Caco-2 (cell line): Measurements from ENCODE around the gene GABRG3. TPM values are rescaled to one million over a fixed set of nuclear protein-coding genes. Genes with fewer than 3 reads are reported as not detected.

Source experiments
- BruUV-seq: library from RNA; stranded (reverse); fragments of 400-500 nt; replicated peaks from 2 replicates; lab custom pipeline; 2021; lab: Mats Ljungman, UMichigan
- CTCF ChIA-PET: fragments of 300-600 bp; sonication (Branson Sonifier 250); formaldehyde crosslinking; loops from one replicate; lab custom pipeline; 2022; ENCODE audit warnings: antibody characterized with exemption; lab: Charles Lee
- POLR2A ChIA-PET: fragments of 300-600 bp; sonication (Branson Sonifier 250); formaldehyde crosslinking; loops from one replicate; lab custom pipeline; 2022; ENCODE audit warnings: antibody characterized with exemption; lab: Charles Lee
- DNase-seq, 2 experiments: peaks; one replicate each; pipeline versions ENCODE4 v3.0.0 to v3.0.0-alpha.2; 2020 to 2022
- H3K27me3 ChIP-seq: replicated peaks from 2 replicates; pipeline ENCODE4 v1.6.0; 2011; ENCODE audit warnings: low read length; ENCODE audit not compliant: control insufficient read depth, insufficient read depth
- H3K36me3 ChIP-seq: 2 replicates; pipeline ENCODE4 v1.5.1; 2011; ENCODE audit warnings: low read length; ENCODE audit not compliant: control insufficient read depth, insufficient read depth
- H3K4me1 ChIP-seq: fragments of 250-450 bp; sonication (Bioruptor Pico); 2 replicates; pipeline ENCODE4 v1.5.1; 2020; ENCODE audit warnings: mild to moderate bottlenecking
- H3K4me3 ChIP-seq: 2 replicates; pipeline ENCODE4 v1.5.1; 2011; ENCODE audit warnings: low read depth, mild to moderate bottlenecking, control low read depth, low read length
- H3K9me3 ChIP-seq: fragments of 250-450 bp; sonication (Bioruptor Pico); 2 replicates; pipeline ENCODE4 v1.5.1; 2020; ENCODE audit warnings: mild to moderate bottlenecking, moderate library complexity
- H3K27ac Mint-ChIP-seq: one replicate; pipeline ENCODE4 v1.8.0; 2022; ENCODE audit warnings: mixed read lengths; ENCODE audit not compliant: unreplicated experiment
- H3K27me3 Mint-ChIP-seq: one replicate; pipeline ENCODE4 v1.8.0; 2022; ENCODE audit warnings: mixed read lengths; ENCODE audit not compliant: insufficient read depth, unreplicated experiment
- H3K36me3 Mint-ChIP-seq: one replicate; pipeline ENCODE4 v1.8.0; 2022; ENCODE audit warnings: mild to moderate bottlenecking, mixed read lengths; ENCODE audit not compliant: insufficient read depth, unreplicated experiment
- H3K4me1 Mint-ChIP-seq: one replicate; pipeline ENCODE4 v1.8.0; 2022; ENCODE audit warnings: low read depth, mixed read lengths; ENCODE audit not compliant: unreplicated experiment
- H3K4me3 Mint-ChIP-seq: one replicate; pipeline ENCODE4 v1.8.0; 2022; ENCODE audit warnings: mild to moderate bottlenecking, moderate library complexity, mixed read lengths; ENCODE audit not compliant: unreplicated experiment
- H3K9me3 Mint-ChIP-seq: one replicate; pipeline ENCODE4 v1.8.0; 2022; ENCODE audit warnings: mixed read lengths; ENCODE audit not compliant: unreplicated experiment
- CTCF ChIP-seq, 2 experiments: fragments of 200-600 bp in 1 of 2; IDR thresholded peaks; 1 replicate in 1 of 2; 2 replicates in 1 of 2; pipeline versions ENCODE4 v1.5.1 to v1.8.0; 2011 to 2022; ENCODE audit warnings: antibody characterized with exemption in 1 of 2, control low read depth in 1 of 2, inconsistent platforms in 1 of 2, low read depth in 1 of 2, low read length in 1 of 2, mild to moderate bottlenecking in 1 of 2, moderate library complexity in 1 of 2; ENCODE audit not compliant: insufficient read depth in 1 of 2, severe bottlenecking in 1 of 2, unreplicated experiment in 1 of 2
- intact Hi-C: fragments of 100-400 bp; cut with micrococcal nuclease; formaldehyde crosslinking; loops from one replicate; pipeline ENCODE4 v1.10.0; 2022; ENCODE audit not compliant: unreplicated experiment
- total RNA-seq: library from RNA; stranded (reverse); gene quantifications from 2 replicates; pipeline ENCODE4 v1.2.3, GENCODE V29; 2022

Gene GABRG3
- total RNA-seq, 1 experiment from 2014 or later = not detected

GRCh38 chr15:27587810-27588209 is 616.8 kb downstream of the GABRG3 start:
- H3K4me3 Mint-ChIP-seq = no peak overlapping the region
- CTCF ChIA-PET = no interaction called here
- no peak overlapping the region for H3K4me3 ChIP-seq
- peaks cover 10% of the 10 kb centered on the region for H3K9me3 Mint-ChIP-seq
- H3K36me3 Mint-ChIP-seq = no peaks in the 10 kb centered on the region
- H3K27ac Mint-ChIP-seq = no peak overlapping the region
- H3K4me1 Mint-ChIP-seq = no peaks in the 10 kb centered on the region
- no TSS peak for BruUV-seq
- no peak for TF ChIP-seq CTCF (IDR thresholded peaks at IDR 0.05; ENCODE audit: insufficient read depth in 1 of 2, low read depth in 1 of 2, low read length in 1 of 2, severe bottlenecking in 1 of 2, unreplicated experiment in 1 of 2)
- H3K4me1 ChIP-seq = no peaks in the 10 kb centered on the region
- peaks cover 4% of the 10 kb centered on the region for H3K27me3 Mint-ChIP-seq
- H3K9me3 ChIP-seq = no peaks in the 10 kb centered on the region; the same call in 1 of the 2 replicates
- H3K36me3 ChIP-seq = no peaks in the 10 kb centered on the region
- POLR2A ChIA-PET = no interaction called here
- intact Hi-C loops = no loop called here
- peak; percentile 7 to 47 for DNase-seq
- no peaks in the 10 kb centered on the region for H3K27me3 ChIP-seq

- Mint-ChIP-seq H3K36me3 (no peaks in the 10 kb centered on the region), H3K9me3 (peaks cover 10% of the 10 kb centered on the region), H3K4me3 (no peak overlapping the region), H3K4me1 (no peaks in the 10 kb centered on the region), H3K27ac (no peak overlapping the region), H3K27me3 (peaks cover 4% of the 10 kb centered on the region)
- ChIA-PET CTCF (no interaction called here), POLR2A (no interaction called here)
- Histone ChIP-seq H3K36me3 (no peaks in the 10 kb centered on the region), H3K27me3 (no peaks in the 10 kb centered on the region), H3K4me1 (no peaks in the 10 kb centered on the region), H3K9me3 (no peaks in the 10 kb centered on the region; the same call in 1 of the 2 replicates), H3K4me3 (no peak overlapping the region)
- no peak for DNase-seq
- TF ChIP-seq CTCF (IDR thresholded peaks at IDR 0.05; ENCODE audit: insufficient read depth in 1 of 2, low read depth in 1 of 2, low read length in 1 of 2, severe bottlenecking in 1 of 2, unreplicated experiment in 1 of 2) = no peak
- no TSS peak for BruUV-seq
- intact Hi-C loops = no loop called here
These were observed 618.3 kb downstream of the GABRG3 start for GRCh38 chr15:27589260-27589659.

- Mint-ChIP-seq H3K27me3 (peaks cover 4% of the 10 kb centered on the region), H3K27ac (no peak overlapping the region), H3K9me3 (peaks cover 10% of the 10 kb centered on the region), H3K4me3 (no peak overlapping the region), H3K4me1 (no peaks in the 10 kb centered on the region), H3K36me3 (no peaks in the 10 kb centered on the region)
- ChIA-PET CTCF (no interaction called here), POLR2A (no interaction called here)
- Histone ChIP-seq H3K9me3 (no peaks in the 10 kb centered on the region; the same call in 1 of the 2 replicates), H3K4me1 (no peaks in the 10 kb centered on the region), H3K4me3 (no peak overlapping the region), H3K36me3 (no peaks in the 10 kb centered on the region), H3K27me3 (no peaks in the 10 kb centered on the region)
- no TSS peak for BruUV-seq
- no peak for TF ChIP-seq CTCF (IDR thresholded peaks at IDR 0.05; ENCODE audit: insufficient read depth in 1 of 2, low read depth in 1 of 2, low read length in 1 of 2, severe bottlenecking in 1 of 2, unreplicated experiment in 1 of 2)
- no peak for DNase-seq
- intact Hi-C loops = no loop called here
These were observed 618.8 kb downstream of the GABRG3 start for GRCh38 chr15:27589782-27590181.

Other genes starting within 250 kb of the GABRG3 start
- gene GABRB3, start 198.1 kb upstream of the GABRG3 start, total RNA-seq = not detected in 2 replicates
- not detected in 2 replicates for gene GABRA5, start 104.1 kb upstream of the GABRG3 start, total RNA-seq